HG02938 (cell line): ENCODE measurements around the gene PTGER2.

ENCODE experiments used
- ATAC-seq: cut with Tn5 transposase; IDR thresholded peaks from one replicate; pipeline ENCODE4 v1.9.1; 2021; ENCODE audit warnings: mild to moderate bottlenecking, moderate library complexity; ENCODE audit not compliant: unreplicated experiment

The PTGER2 gene, protein sequence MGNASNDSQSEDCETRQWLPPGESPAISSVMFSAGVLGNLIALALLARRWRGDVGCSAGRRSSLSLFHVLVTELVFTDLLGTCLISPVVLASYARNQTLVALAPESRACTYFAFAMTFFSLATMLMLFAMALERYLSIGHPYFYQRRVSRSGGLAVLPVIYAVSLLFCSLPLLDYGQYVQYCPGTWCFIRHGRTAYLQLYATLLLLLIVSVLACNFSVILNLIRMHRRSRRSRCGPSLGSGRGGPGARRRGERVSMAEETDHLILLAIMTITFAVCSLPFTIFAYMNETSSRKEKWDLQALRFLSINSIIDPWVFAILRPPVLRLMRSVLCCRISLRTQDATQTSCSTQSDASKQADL

DNA sequence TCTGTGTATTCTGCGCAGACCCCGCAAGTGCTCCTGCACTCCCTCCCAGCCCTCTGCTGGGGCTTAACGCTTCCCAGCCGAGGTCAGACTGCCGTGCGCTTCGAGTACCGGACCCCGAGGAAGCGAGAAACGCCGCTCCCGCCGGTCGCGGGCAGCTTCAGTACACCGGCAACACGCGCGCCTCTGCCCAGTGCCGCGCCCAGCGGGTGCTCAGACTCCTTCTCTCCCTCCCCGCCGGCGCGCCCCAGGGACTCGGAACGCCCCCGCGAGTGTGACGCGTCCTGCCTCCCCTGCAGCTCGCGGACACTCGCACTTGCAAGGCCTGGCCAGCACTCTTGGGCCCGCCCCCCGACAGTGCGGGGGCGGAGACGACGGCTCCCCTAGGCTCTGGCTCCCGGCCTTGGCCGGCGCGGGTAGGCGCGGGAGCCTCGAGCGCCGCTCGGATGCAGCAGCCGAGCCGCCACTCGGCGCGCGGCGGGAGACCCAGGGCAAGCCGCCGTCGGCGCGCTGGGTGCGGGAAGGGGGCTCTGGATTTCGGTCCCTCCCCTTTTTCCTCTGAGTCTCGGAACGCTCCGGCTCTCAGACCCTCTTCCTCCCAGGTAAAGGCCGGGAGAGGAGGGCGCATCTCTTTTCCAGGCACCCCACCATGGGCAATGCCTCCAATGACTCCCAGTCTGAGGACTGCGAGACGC is at the start of gene PTGER2:
TSS of gene PTGER2 (plus strand) at position 410 of the 692 bp plus-strand sequence. CDS start at position 647, 237 bp downstream.
- ATAC-seq = no peak

DNA sequence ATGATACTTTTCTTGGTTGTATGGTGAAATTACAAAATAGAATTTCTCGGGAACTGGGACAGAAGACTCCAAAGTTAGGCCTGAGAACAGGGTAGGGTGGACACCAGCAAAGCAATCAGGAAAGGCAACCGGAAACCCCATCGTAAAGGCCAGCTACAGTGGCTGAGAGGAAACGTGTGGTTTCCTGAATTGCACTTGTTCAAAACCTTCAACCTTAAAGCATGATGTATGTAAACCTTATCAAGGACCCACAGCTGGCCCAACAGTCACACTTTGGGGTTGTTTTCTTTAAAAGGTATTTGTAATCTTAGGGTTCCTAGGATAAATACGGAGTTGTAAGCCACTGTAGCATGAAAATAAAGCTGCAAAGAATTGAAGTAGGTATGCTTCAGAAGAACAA is 48.9 kb upstream of the PTGER2 start:
- no peak for ATAC-seq

DNA sequence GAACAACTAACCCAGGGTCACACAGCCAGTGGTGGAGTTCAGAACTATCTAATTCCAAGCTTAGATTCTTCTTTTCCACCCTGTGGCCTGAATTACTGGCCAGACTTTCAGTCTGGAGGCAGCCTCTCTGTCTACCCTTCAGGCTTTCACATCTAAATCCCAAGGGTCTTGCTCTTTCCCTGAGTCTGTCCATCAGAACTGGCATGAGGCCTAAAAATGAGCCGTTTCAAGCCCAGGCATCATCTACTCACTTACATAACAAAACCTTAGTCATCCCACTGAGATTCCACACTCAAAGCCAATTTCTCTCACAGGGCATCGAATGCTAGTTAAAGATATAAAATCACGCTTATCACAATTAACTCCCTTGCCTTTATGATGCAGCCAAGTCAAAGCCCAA is 47.9 kb upstream of the PTGER2 start:
- no peak for ATAC-seq

DNA sequence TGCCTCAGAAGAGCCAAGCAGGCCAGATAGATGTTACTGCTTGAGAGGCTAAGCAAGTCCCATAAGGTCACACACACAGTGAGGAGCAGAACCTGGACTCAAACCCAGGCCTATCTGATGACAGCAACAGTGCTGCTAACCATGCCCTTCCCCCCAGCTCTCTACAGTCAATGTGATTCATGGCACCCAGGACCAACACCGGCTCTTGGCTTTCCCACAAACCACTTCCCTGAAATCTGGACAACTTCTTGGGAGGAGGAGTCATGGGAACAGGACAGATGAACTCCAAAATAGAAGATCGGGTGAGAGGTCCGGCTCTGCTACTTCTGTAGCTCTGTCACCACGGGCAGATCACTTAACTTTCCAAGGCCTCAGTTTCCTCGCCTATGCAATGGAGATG is 47.3 kb upstream of the PTGER2 start:
- no peak for ATAC-seq

GRCh38 chr14:52267501-52268278 is 46.4 kb upstream of the PTGER2 start, which contains the start of gene PTGDR:
TSS of gene PTGDR (plus strand) at chr14:52267698. CDS start at chr14:52267815, 117 bp downstream.
- ATAC-seq = no peak

- ATAC-seq = no peak
These were observed 45.6 kb upstream of the PTGER2 start for GRCh38 chr14:52268279-52269061.

GRCh38 chr14:52269100-52269499 is 45.0 kb upstream of the PTGER2 start:
- no peak for ATAC-seq

GRCh38 chr14:52269982-52270381 is 44.1 kb upstream of the PTGER2 start:
- ATAC-seq = no peak

DNA sequence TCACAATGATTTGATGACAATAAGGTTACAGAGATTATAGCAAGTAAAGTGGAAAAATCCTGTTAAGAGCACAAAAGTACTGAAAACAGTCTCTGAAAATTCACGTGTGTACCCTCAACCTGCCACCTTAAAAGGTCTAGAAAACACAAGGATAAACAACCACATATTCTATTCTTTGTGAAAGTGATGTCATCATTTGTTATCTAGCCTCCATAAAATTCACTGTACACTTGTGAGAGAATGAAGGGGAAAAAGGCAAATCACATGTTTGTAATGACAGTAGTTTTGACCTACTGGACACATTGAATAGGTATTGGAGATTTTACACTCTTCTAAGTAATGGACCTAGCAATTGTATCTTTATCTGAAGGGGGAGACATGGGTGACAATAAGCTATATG is 42.6 kb upstream of the PTGER2 start:
- ATAC-seq = no peak

GRCh38 chr14:52272375-52272774 is 41.7 kb upstream of the PTGER2 start:
- no peak for ATAC-seq

DNA sequence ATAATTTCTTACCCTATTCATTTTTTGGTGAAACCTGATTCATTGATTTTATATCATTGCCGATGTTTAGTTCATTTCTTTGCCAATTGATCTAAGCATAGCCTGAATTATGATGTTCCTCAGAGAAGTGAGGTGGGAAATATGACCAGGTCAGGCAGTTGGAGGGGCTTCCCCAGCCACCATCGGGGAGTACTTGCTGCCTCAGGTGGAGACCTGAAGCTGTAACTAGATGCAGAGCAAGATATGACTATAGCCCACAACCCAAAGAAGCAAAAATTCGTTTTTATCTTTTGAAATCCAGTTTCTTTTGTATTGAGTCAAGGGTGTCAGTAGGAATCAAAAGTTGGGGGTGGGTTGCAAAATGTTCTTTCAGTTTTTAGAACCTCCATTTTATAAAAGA is 38.7 kb upstream of the PTGER2 start:
- no peak for ATAC-seq

- no peak for ATAC-seq
These were observed 36.6 kb upstream of the PTGER2 start for GRCh38 chr14:52277552-52277951.

DNA sequence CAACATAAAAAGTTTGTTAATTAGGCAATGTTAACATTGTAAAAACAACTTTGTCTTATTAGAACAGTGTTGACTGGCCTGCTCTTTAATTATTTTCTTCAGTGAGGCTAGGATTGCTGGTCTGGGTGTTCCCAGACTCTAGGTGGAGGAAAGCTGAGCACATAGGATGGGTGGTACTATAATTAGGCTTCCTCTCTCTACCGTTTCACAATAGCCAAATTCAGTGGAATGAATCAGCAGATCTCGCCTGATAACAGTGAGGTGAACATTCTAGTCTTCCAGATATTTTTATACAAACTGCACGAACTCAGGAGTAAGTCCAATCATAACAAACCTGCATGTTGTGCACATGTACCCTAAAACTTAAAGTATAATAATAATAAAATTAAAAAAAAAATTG is 34.7 kb upstream of the PTGER2 start:
- ATAC-seq = no peak

DNA sequence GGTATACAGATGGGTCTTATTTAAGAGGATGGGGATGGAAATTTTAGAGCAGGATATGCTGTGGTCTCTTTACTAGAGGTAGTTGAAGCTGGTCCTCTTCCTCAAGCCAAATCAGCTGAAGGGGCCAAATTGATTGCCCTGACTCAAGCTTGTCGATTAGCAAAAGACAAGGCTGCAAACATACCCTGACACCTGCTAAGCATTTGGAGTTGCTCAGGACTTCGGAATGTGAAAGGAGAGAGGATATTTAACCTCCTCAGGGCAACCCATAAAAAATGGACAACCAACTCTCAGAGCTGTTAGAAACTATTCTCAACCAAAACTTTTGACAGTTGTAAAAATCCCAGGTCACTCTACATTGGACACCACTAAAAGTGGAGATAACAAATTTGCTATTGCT is 31.0 kb upstream of the PTGER2 start:
- ATAC-seq = no peak

DNA sequence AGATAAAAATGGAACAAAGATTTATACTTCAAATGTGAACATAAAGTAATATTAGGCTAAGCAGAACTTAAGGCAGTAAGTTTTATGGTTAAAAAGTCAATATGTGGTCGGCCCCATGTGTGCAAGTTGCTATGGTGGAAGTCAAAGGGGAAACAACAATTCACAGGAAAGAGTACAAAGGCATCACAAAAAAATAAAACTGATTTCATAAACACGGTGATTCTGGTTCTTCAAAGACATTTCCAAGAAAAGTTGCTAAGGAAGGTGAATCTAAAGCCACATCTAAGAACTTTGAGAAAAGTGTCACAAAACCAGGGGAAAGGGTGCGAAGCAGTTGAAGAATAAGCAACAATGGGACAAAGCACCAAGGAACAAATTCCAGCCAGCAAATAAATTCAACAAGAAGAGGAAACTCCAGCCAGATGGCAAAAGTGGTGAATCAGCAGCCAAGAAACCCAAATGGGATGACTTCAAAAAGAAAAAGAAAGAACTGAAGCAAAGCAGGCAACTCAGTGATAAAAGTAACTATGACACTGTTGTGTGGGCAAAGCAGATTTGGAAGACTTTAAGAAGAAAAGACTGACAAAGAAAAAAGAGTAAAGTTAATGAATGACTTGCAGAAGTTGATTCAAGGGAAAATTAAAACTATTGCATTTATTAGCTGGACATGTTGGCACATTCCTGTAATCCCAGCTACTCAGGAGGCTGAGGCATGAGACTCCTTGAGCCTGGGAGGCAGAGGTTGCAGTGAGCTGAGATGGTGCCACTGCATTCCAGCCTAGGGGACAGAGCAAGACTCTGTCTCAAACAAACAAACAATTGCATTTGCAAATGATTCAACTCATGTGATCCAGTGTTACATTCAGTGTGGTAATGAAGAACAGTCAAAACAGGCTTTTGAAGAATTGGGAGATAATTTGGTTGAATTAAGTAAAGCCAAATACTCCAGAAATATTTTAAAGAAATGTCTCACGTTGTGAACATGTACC is 27.2 kb upstream of the PTGER2 start:
- ATAC-seq = no peak

DNA sequence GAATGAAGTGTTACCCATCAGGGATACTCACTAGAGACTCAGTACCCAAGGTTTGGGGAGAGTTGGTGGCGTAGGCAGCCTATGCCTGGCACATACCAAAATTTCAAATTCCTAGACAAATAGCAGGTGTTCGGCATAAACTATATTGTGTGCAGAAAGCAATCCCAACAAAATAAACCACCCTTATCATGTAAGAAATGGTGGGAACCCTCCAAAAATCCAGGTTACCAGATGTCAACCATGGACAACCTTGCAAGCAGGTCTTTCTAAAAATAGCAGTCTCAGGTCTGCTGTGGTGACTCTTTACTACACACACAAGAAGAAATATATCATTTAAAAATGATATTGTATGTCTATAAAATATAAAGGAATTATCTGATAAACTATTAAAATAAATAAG is 17.7 kb upstream of the PTGER2 start:
- no peak for ATAC-seq

GRCh38 chr14:52298795-52299194 is 15.3 kb upstream of the PTGER2 start:
- no peak for ATAC-seq

- ATAC-seq = peak; percentile 56
These were observed 14.3 kb upstream of the PTGER2 start for GRCh38 chr14:52299692-52300278.

- no peak for ATAC-seq
These were observed 10.9 kb upstream of the PTGER2 start for GRCh38 chr14:52303236-52303635.
